GM18868 (cell line): Measurements from ENCODE around the gene NT5C3B.
"Not testable (repeated sequence)": the region's sequence is repeated elsewhere in the genome, so short reads cannot be mapped to it uniquely, and the experiment has no call there.

Experiments used
- ATAC-seq: cut with Tn5 transposase; IDR thresholded peaks from one replicate; pipeline ENCODE4 v1.9.1; 2021; ENCODE audit warnings: mild to moderate bottlenecking, moderate library complexity; ENCODE audit not compliant: unreplicated experiment

NT5C3B gene

GRCh38 chr17:41785091-41785858 is 50.8 kb downstream of the NT5C3B start:
- ATAC-seq: no peak

GRCh38 chr17:41784207-41784744 is 51.8 kb downstream of the NT5C3B start:
- no peak for ATAC-seq

- no peak for ATAC-seq
Observed at GRCh38 chr17:41782142-41782541, 53.9 kb downstream of the NT5C3B start.

GRCh38 chr17:41781404-41782110 is 54.5 kb downstream of the NT5C3B start:
- ATAC-seq: no peak

GRCh38 chr17:41779954-41780353 is 56.1 kb downstream of the NT5C3B start:
- ATAC-seq: no peak

GRCh38 chr17:41777574-41778188 is 58.4 kb downstream of the NT5C3B start:
- no peak for ATAC-seq

GRCh38 chr17:41777157-41777573 is 58.9 kb downstream of the NT5C3B start:
- no peak for ATAC-seq

GRCh38 chr17:41776262-41776900 is 59.7 kb downstream of the NT5C3B start:
- not testable (repeated sequence) for ATAC-seq

GRCh38 chr17:41775394-41776226 is 60.4 kb downstream of the NT5C3B start:
- ATAC-seq: no peak
